SK-N-SH (cell line): Measurements from ENCODE around the gene POLR1D. TPM values are rescaled to one million over a fixed set of nuclear protein-coding genes. Genes with fewer than 3 reads are reported as not detected.

Source experiments
- CTCF ChIA-PET: fragments of 300-600, 350-600 bp; formaldehyde crosslinking; extraction: SDS; loops from one replicate; lab custom pipeline; 2021; lab: Yijun Ruan, JAX
- POLR2A ChIA-PET: fragments of 350-600 bp; sonication (Branson Sonifier 250); formaldehyde crosslinking; extraction: SDS; loops from one replicate; lab custom pipeline; 2020; ENCODE audit warnings: antibody characterized with exemption, inconsistent platforms; lab: Yijun Ruan, JAX
- DNase-seq: peaks from one replicate; pipeline ENCODE4 v3.0.0; 2012
- H2AFZ ChIP-seq: fragments of 200-600 bp; sonication (generic); 2 replicates; pipeline ENCODE4 v1.8.1; 2016; ENCODE audit warnings: antibody characterized with exemption, mild to moderate bottlenecking, low read depth
- H3F3A ChIP-seq: fragments of 200-600 bp; sonication (generic); replicated peaks from 2 replicates; pipeline ENCODE3; 2016; ENCODE audit warnings: antibody characterized with exemption, mild to moderate bottlenecking; ENCODE audit not compliant: insufficient read depth
- H3K27ac ChIP-seq, 2 experiments: fragments of 200-500 bp in 1 of 2; fragments of 200-600 bp in 1 of 2; sonication (Bioruptor generic) in 1 of 2; sonication (generic), shearing (Covaris generic) in 1 of 2; 2 replicates each; pipeline versions ENCODE4 v1.5.1 to v1.6.1; 2014 to 2016; ENCODE audit warnings: low read depth in 2 of 2, inconsistent platforms in 1 of 2, low read length in 1 of 2, mild to moderate bottlenecking in 1 of 2, mixed read lengths in 1 of 2
- H3K27me3 ChIP-seq: fragments of 200-600 bp; sonication (generic), shearing (Covaris generic); 2 replicates; pipeline ENCODE4 v1.6.1; 2016; ENCODE audit warnings: mixed run types; ENCODE audit not compliant: insufficient read depth
- H3K36me3 ChIP-seq, 2 experiments: fragments of 200-500 bp in 1 of 2; fragments of 200-600 bp in 1 of 2; sonication (Bioruptor generic) in 1 of 2; sonication (generic) in 1 of 2; replicated peaks in 1 of 2; 2 replicates each; pipeline versions ENCODE3 to v1.5.1; 2014 to 2016; ENCODE audit warnings: low read length in 1 of 2, mild to moderate bottlenecking in 1 of 2; ENCODE audit not compliant: insufficient read depth in 2 of 2, control insufficient read depth in 1 of 2
- H3K4me1 ChIP-seq, 2 experiments: fragments of 200-500 bp in 1 of 2; fragments of 200-600 bp in 1 of 2; sonication (Bioruptor generic) in 1 of 2; sonication (generic), shearing (Covaris generic) in 1 of 2; 2 replicates each; pipeline versions ENCODE4 v1.5.1 to v1.6.1; 2014 to 2016; ENCODE audit warnings: low read depth in 1 of 2, low read length in 1 of 2, mixed run types in 1 of 2; ENCODE audit not compliant: insufficient read depth in 2 of 2, control insufficient read depth in 1 of 2
- H3K4me2 ChIP-seq: fragments of 200-600 bp; sonication (generic), shearing (Covaris generic); 2 replicates; pipeline ENCODE4 v1.6.1; 2017; ENCODE audit warnings: mixed run types
- H3K4me3 ChIP-seq, 2 experiments: fragments of 200-500 bp in 1 of 2; fragments of 200-600 bp in 1 of 2; sonication (Bioruptor generic) in 1 of 2; sonication (generic), shearing (Covaris generic) in 1 of 2; 2 replicates each; pipeline versions ENCODE4 v1.5.1 to v1.8.1; 2014 to 2016; ENCODE audit warnings: low read depth in 2 of 2, inconsistent platforms in 1 of 2, low read length in 1 of 2, mild to moderate bottlenecking in 1 of 2, mixed read lengths in 1 of 2, moderate library complexity in 1 of 2
- H3K79me2 ChIP-seq: fragments of 200-600 bp; sonication (generic); 2 replicates; pipeline ENCODE4 v1.8.1; 2017; ENCODE audit warnings: mild to moderate bottlenecking; ENCODE audit not compliant: insufficient read depth
- H3K9ac ChIP-seq: fragments of 200-600 bp; sonication (generic); 2 replicates; pipeline ENCODE4 v1.6.1; 2017; ENCODE audit warnings: mixed run types
- H3K9me2 ChIP-seq: fragments of 200-600 bp; sonication (generic); 2 replicates; pipeline ENCODE4 v1.6.1; 2017; ENCODE audit warnings: mixed run types
- H3K9me3 ChIP-seq: fragments of 200-600 bp; sonication (generic); 2 replicates; pipeline ENCODE4 v1.6.1; 2017; ENCODE audit warnings: mixed run types, mild to moderate bottlenecking, moderate library complexity
- H4K20me1 ChIP-seq: fragments of 200-600 bp; sonication (generic); 2 replicates; pipeline ENCODE4 v1.6.1; 2017; ENCODE audit warnings: mild to moderate bottlenecking, mixed run types; ENCODE audit not compliant: insufficient read depth
- CHD2 ChIP-seq: fragments of 150-350 bp; IDR thresholded peaks from 2 replicates; pipeline ENCODE4 v1.6.1; 2018; ENCODE audit warnings: low read length; ENCODE audit not compliant: partially characterized antibody
- CTCF ChIP-seq: fragments of 200-600 bp; sonication (generic); IDR thresholded peaks from 2 replicates; pipeline ENCODE4 v1.6.1; 2017; ENCODE audit warnings: antibody characterized with exemption, mild to moderate bottlenecking, moderate library complexity
- EZH2phosphoT487 ChIP-seq: fragments of 200-600 bp; sonication (generic); IDR thresholded peaks from 2 replicates; pipeline ENCODE4 v1.6.1; 2017; ENCODE audit warnings: low read depth, mixed run types, mild to moderate bottlenecking, antibody characterized with exemption, moderate library complexity, borderline replicate concordance
- FOXM1 ChIP-seq: IDR thresholded peaks from 2 replicates; pipeline ENCODE4 v1.4.0; 2012; ENCODE audit warnings: low read depth, mild to moderate bottlenecking
- GATA2 ChIP-seq: sonication (generic); formaldehyde crosslinking; IDR thresholded peaks from 2 replicates; pipeline ENCODE4 v1.5.0; 2020; ENCODE audit warnings: mild to moderate bottlenecking, missing genetic modification reagents
- IRF3 ChIP-seq: fragments of 150-350 bp; IDR thresholded peaks from 2 replicates; pipeline ENCODE4 v1.6.1; 2016; ENCODE audit warnings: mild to moderate bottlenecking, low read depth, low read length
- JUND ChIP-seq: IDR thresholded peaks from 2 replicates; pipeline ENCODE4 v1.4.0; 2012
- MAX ChIP-seq: IDR thresholded peaks from 2 replicates; pipeline ENCODE4 v1.4.0; 2012; ENCODE audit warnings: low read depth
- MEF2A ChIP-seq: IDR thresholded peaks from 2 replicates; pipeline ENCODE4 v1.4.0; 2012; ENCODE audit warnings: low read depth, borderline replicate concordance
- NFIC ChIP-seq: IDR thresholded peaks from 2 replicates; pipeline ENCODE4 v1.4.0; 2012; ENCODE audit warnings: borderline replicate concordance
- POLR2AphosphoS5 ChIP-seq: IDR thresholded peaks from 2 replicates; pipeline ENCODE4 v1.6.1; 2012; ENCODE audit warnings: low read depth, low read length
- RAD21 ChIP-seq: IDR thresholded peaks from 2 replicates; pipeline ENCODE4 v1.6.1; 2012; ENCODE audit warnings: mild to moderate bottlenecking, low read length
- RXRA ChIP-seq: IDR thresholded peaks from 2 replicates; pipeline ENCODE4 v1.4.0; 2012; ENCODE audit warnings: low read depth, mild to moderate bottlenecking, borderline replicate concordance
- TEAD4 ChIP-seq: IDR thresholded peaks from 2 replicates; pipeline ENCODE4 v1.4.0; 2012; ENCODE audit warnings: mild to moderate bottlenecking, borderline replicate concordance; ENCODE audit not compliant: insufficient read depth
- YY1 ChIP-seq: IDR thresholded peaks from 2 replicates; pipeline ENCODE4 v1.4.0; 2012; ENCODE audit warnings: low read depth, mild to moderate bottlenecking
- ZBTB33 ChIP-seq: IDR thresholded peaks from 2 replicates; pipeline ENCODE4 v1.4.0; 2012; ENCODE audit warnings: low read depth, borderline replicate concordance
- WGBS: methylation state at CpG from one replicate; pipeline ENCODE4 v1.1.6; 2017; ENCODE audit warnings: low lambda C conversion rate; 5-methylcytosine and 5-hydroxymethylcytosine counted together
- polyA plus RNA-seq, 3 experiments: library from polyadenylated mRNA; depleted of rRNA; stranded (reverse); fragments of >200 nt; gene quantifications; 2 replicates each; pipeline ENCODE4 v1.2.3, GENCODE V29; 2012

Gene POLR1D
- polyA plus RNA-seq, 1 of the 3 experiments (the other 2 are of a cell fraction) = 150 TPM

GRCh38 chr13:27605099-27605498 is 16.6 kb upstream of the POLR1D start:
- TF ChIP-seq ZBTB33 (no peak), GATA2 (no peak), CHD2 (no peak), IRF3 (no peak), CTCF (no peak), YY1 (no peak), RAD21 (no peak), EZH2phosphoT487 (no peak), FOXM1 (no peak), MEF2A (no peak), RXRA (no peak)
- Histone ChIP-seq H3K27me3 (no peaks in the 10 kb centered on the region), H3K9ac (no peak overlapping the region), H2AFZ (no peak overlapping the region), H3K4me2 (no peak overlapping the region), H3K9me2 (no peaks in the 10 kb centered on the region), H3K9me3 (no peaks in the 10 kb centered on the region), H3K27ac (no peak overlapping the region), H4K20me1 (no peaks in the 10 kb centered on the region), H3K36me3 (no peaks in the 10 kb centered on the region), H3K4me3 (no peak overlapping the region), H3F3A (no peaks in the 10 kb centered on the region), H3K79me2 (peaks cover 25% of the 10 kb centered on the region; the same call in 1 of the 2 replicates), H3K4me1 (peaks cover 0 to 17% of the 10 kb centered on the region in 2 experiments; a peak in 2 of 4 replicates)
- 83% methylated on average over 3 of the region's 3 CpGs for WGBS
- POLR2A ChIA-PET = no interaction called here
- no peak for DNase-seq
- CTCF ChIA-PET = no interaction called here

- DNase-seq = no peak
- Histone ChIP-seq H3F3A (no peaks in the 10 kb centered on the region), H3K4me1 (peaks cover 0 to 13% of the 10 kb centered on the region in 2 experiments; a peak in 2 of 4 replicates), H3K9ac (no peak overlapping the region), H3K9me2 (no peaks in the 10 kb centered on the region), H3K9me3 (no peaks in the 10 kb centered on the region), H4K20me1 (no peaks in the 10 kb centered on the region), H3K36me3 (no peaks in the 10 kb centered on the region), H3K27ac (no peak overlapping the region), H2AFZ (no peak overlapping the region), H3K4me3 (no peak overlapping the region), H3K27me3 (no peaks in the 10 kb centered on the region), H3K4me2 (no peak overlapping the region), H3K79me2 (peaks cover 25% of the 10 kb centered on the region; the same call in 1 of the 2 replicates)
- POLR2A ChIA-PET = interaction anchor here (1.2 kb wide), 1 partner anchor 15 kb away, joined by 6 read pairs; no protein-coding TSS in a partner anchor
- WGBS = 57% methylated on average over 2 of the region's 2 CpGs
- CTCF ChIA-PET = interaction anchor here (0.6 kb wide), 1 partner anchor 19 kb away, joined by 3 read pairs; no protein-coding TSS in a partner anchor
- TF ChIP-seq GATA2 (no peak), MAX (no peak), CTCF (no peak), JUND (no peak), EZH2phosphoT487 (no peak), NFIC (no peak), TEAD4 (no peak), POLR2AphosphoS5 (no peak)
Measured at GRCh38 chr13:27605610-27606200, 16.0 kb upstream of the POLR1D start.
